GM19468 (cell line): Measurements from ENCODE around the gene ASB4.
"Not testable (repeated sequence)": the region's sequence is repeated elsewhere in the genome, so short reads cannot be mapped to it uniquely, and the experiment has no call there.

Experiments used
- ATAC-seq: cut with Tn5 transposase; IDR thresholded peaks from one replicate; pipeline ENCODE4 v1.9.1; 2021; ENCODE audit warnings: mild to moderate bottlenecking, moderate library complexity, moderate number of reproducible peaks; ENCODE audit not compliant: unreplicated experiment; ENCODE audit errors: extremely low read depth

Gene ASB4

GRCh38 chr7:95476904-95477594 is 8.7 kb upstream of the ASB4 start:
- peak; percentile 39 for ATAC-seq

- ATAC-seq = no peak
Measured at GRCh38 chr7:95478272-95479037, 7.3 kb upstream of the ASB4 start.

GRCh38 chr7:95479992-95480624 is 5.6 kb upstream of the ASB4 start:
- ATAC-seq = peak; percentile 60

- no peak for ATAC-seq
Measured at GRCh38 chr7:95481271-95482165, 4.2 kb upstream of the ASB4 start.

- ATAC-seq = no peak
Measured at GRCh38 chr7:95482424-95482823, 3.3 kb upstream of the ASB4 start.

GRCh38 chr7:95490231-95490762 is 4.6 kb downstream of the ASB4 start:
- no peak for ATAC-seq

GRCh38 chr7:95491201-95491600 is 5.5 kb downstream of the ASB4 start:
- ATAC-seq = no peak

GRCh38 chr7:95491634-95492314 is 6.0 kb downstream of the ASB4 start:
- ATAC-seq = no peak

GRCh38 chr7:95493247-95493646 is 7.5 kb downstream of the ASB4 start:
- no peak for ATAC-seq

- ATAC-seq = no peak
Measured at GRCh38 chr7:95493844-95494243, 8.1 kb downstream of the ASB4 start.

- peak; percentile 81 for ATAC-seq
Measured at GRCh38 chr7:95501261-95501832, 15.6 kb downstream of the ASB4 start.

- ATAC-seq = no peak
Measured at GRCh38 chr7:95502403-95502802, 16.7 kb downstream of the ASB4 start.

GRCh38 chr7:95503271-95504131 is 17.8 kb downstream of the ASB4 start:
- ATAC-seq = no peak

- ATAC-seq = not testable (repeated sequence)
Measured at GRCh38 chr7:95504132-95504588, 18.4 kb downstream of the ASB4 start.

- ATAC-seq = no peak
Measured at GRCh38 chr7:95508780-95509179, 23.0 kb downstream of the ASB4 start.

GRCh38 chr7:95509199-95509598 is 23.5 kb downstream of the ASB4 start:
- ATAC-seq = no peak

GRCh38 chr7:95511716-95512260 is 26.0 kb downstream of the ASB4 start:
- ATAC-seq = peak; percentile 64

- ATAC-seq = peak; percentile 47
Measured at GRCh38 chr7:95517458-95517857, 31.7 kb downstream of the ASB4 start.
